Stimulated activated CD4-positive, alpha-beta T cell treated with anti-CD3 and anti-CD28 coated beads, TNF-alpha, amount 100 ng/mL, for 4 hours (primary cell): ENCODE results near the gene EBI3.
"Not testable (repeated sequence)": the region's sequence is repeated elsewhere in the genome, so short reads cannot be mapped to it uniquely, and the experiment has no call there.

Experiments
- DNase-seq, 3 experiments: peaks; one replicate each; pipeline ENCODE4 v3.0.0-alpha.2; 2020; ENCODE audit warnings: low read depth in 3 of 3

The EBI3 gene

GRCh38 chr19:4200940-4201542, 28.3 kb upstream of the EBI3 start:
- DNase-seq = no peak

- no peak for DNase-seq
These were observed 27.5 kb upstream of the EBI3 start for GRCh38 chr19:4201798-4202197.

- no peak for DNase-seq
These were observed 22.4 kb upstream of the EBI3 start for GRCh38 chr19:4206818-4207484.

- DNase-seq = no peak
These were observed 20.8 kb upstream of the EBI3 start for GRCh38 chr19:4208385-4209094.

- DNase-seq = no peak
These were observed 19.1 kb upstream of the EBI3 start for GRCh38 chr19:4210166-4210731.

GRCh38 chr19:4213116-4213515, 16.2 kb upstream of the EBI3 start:
- no peak for DNase-seq

GRCh38 chr19:4215807-4216206, 13.5 kb upstream of the EBI3 start:
- no peak for DNase-seq

- no peak for DNase-seq
These were observed 12.5 kb upstream of the EBI3 start for GRCh38 chr19:4216846-4217245.

GRCh38 chr19:4217429-4218264, 11.7 kb upstream of the EBI3 start:
- no peak for DNase-seq

GRCh38 chr19:4218523-4218922, 10.8 kb upstream of the EBI3 start:
- not testable (repeated sequence) for DNase-seq

- no peak for DNase-seq
These were observed 9.1 kb upstream of the EBI3 start for GRCh38 chr19:4220188-4220587.

- no peak for DNase-seq
These were observed 4.9 kb upstream of the EBI3 start for GRCh38 chr19:4224470-4224869.

GRCh38 chr19:4225885-4226284, 3.4 kb upstream of the EBI3 start:
- DNase-seq = no peak

- no peak for DNase-seq
These were observed 1.6 kb upstream of the EBI3 start for GRCh38 chr19:4227771-4228170.

- DNase-seq = no peak
These were observed 551 bp upstream of the EBI3 start for GRCh38 chr19:4228765-4229178.

- DNase-seq = not testable (repeated sequence)
These were observed 914 bp downstream of the EBI3 start for GRCh38 chr19:4230237-4230636.

- not testable (repeated sequence) for DNase-seq
These were observed 2.2 kb downstream of the EBI3 start for GRCh38 chr19:4231521-4231920.

GRCh38 chr19:4232139-4232538, 2.8 kb downstream of the EBI3 start:
- not testable (repeated sequence) for DNase-seq

- DNase-seq = no peak
These were observed 3.4 kb downstream of the EBI3 start for GRCh38 chr19:4232614-4233281.

GRCh38 chr19:4233282-4233853, 4.0 kb downstream of the EBI3 start:
- peak; percentile 26 to 56 (median 51) for DNase-seq
